GM12865 (cell line): ENCODE results near the gene STMP1.

Experiments used
- DNase-seq: peaks from one replicate; pipeline ENCODE4 v3.0.0; 2010; ENCODE audit warnings: low read depth
- H3K4me3 ChIP-seq: 2 replicates; pipeline ENCODE4 v1.5.1; 2011; ENCODE audit warnings: mild to moderate bottlenecking, low read depth, low read length, control low read depth
- CTCF ChIP-seq: IDR thresholded peaks from 2 replicates; pipeline ENCODE4 v1.5.1; 2011; ENCODE audit warnings: low read length, control low read depth, low read depth, inconsistent platforms; ENCODE audit not compliant: insufficient read depth; ENCODE audit errors: missing control alignments

The STMP1 gene

GRCh38 chr7:135713836-135714470, 51.6 kb downstream of the STMP1 start:
- TF ChIP-seq CTCF: no peak
- DNase-seq: no peak
- no peak overlapping the region for H3K4me3 ChIP-seq

- no peak for TF ChIP-seq CTCF
- no peak for DNase-seq
- no peak overlapping the region for H3K4me3 ChIP-seq
Measured at GRCh38 chr7:135714534-135715009, 52.3 kb downstream of the STMP1 start.

GRCh38 chr7:135715055-135715522, 52.8 kb downstream of the STMP1 start:
- no peak for TF ChIP-seq CTCF
- no peak for DNase-seq
- no peak overlapping the region for H3K4me3 ChIP-seq

- H3K4me3 ChIP-seq: no peak overlapping the region
- no peak for DNase-seq
- no peak for TF ChIP-seq CTCF
Measured at GRCh38 chr7:135715673-135716072, 53.4 kb downstream of the STMP1 start.

- no peak for TF ChIP-seq CTCF
- DNase-seq: no peak
- no peak overlapping the region for H3K4me3 ChIP-seq
Measured at GRCh38 chr7:135716677-135717238, 54.4 kb downstream of the STMP1 start.

GRCh38 chr7:135717693-135718092, 55.4 kb downstream of the STMP1 start:
- no peak for DNase-seq
- no peak overlapping the region for H3K4me3 ChIP-seq
- no peak for TF ChIP-seq CTCF

GRCh38 chr7:135718219-135718618, 55.9 kb downstream of the STMP1 start:
- TF ChIP-seq CTCF: no peak
- no peak for DNase-seq
- no peak overlapping the region for H3K4me3 ChIP-seq
